HG02981 (cell line): ENCODE data around the gene GAL3ST2.
"Not testable (repeated sequence)": the region's sequence is repeated elsewhere in the genome, so short reads cannot be mapped to it uniquely, and the experiment has no call there.

Experiments
- ATAC-seq: cut with Tn5 transposase; IDR thresholded peaks from one replicate; pipeline ENCODE4 v1.9.1; 2021; ENCODE audit warnings: mild to moderate bottlenecking, moderate library complexity; ENCODE audit not compliant: unreplicated experiment

GAL3ST2 gene

DNA sequence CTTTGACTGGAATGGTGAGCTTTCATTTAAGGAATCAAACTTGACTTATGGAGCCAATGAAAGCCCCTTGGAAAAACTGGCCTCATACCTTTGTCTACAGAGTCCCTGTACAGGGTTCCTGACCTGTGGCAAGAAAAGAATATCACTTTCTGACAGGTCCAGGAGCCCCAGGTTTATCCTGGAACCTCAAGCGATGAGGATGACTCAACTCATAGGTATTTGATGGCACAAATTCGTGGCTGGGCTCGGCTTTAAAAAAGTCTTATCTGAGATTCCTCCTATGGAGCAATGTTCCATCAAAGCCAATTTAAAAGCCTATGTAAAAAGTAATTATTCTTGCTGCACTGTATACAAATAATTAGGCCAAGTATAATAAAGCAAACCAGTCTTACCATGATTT lies 14.8 kb downstream of the GAL3ST2 start:
- not testable (repeated sequence) for ATAC-seq

DNA sequence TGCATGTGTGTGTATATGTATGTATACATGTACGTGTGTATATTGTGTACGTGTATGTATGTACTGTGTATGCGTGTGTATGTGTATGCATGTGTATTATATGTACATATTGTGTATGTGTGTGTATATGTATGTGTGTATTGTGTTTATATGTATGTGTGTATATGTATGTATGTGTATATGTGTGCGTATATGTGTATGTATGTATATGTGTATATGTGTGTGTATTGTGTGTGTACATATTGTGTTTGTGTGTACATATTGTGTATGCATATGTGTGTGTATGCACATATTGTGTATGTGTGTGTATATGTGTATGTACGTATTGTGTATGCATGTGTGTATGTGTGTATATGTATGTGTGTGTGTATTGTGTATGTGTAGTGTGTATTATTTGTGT lies 16.8 kb downstream of the GAL3ST2 start:
- ATAC-seq: no peak

DNA sequence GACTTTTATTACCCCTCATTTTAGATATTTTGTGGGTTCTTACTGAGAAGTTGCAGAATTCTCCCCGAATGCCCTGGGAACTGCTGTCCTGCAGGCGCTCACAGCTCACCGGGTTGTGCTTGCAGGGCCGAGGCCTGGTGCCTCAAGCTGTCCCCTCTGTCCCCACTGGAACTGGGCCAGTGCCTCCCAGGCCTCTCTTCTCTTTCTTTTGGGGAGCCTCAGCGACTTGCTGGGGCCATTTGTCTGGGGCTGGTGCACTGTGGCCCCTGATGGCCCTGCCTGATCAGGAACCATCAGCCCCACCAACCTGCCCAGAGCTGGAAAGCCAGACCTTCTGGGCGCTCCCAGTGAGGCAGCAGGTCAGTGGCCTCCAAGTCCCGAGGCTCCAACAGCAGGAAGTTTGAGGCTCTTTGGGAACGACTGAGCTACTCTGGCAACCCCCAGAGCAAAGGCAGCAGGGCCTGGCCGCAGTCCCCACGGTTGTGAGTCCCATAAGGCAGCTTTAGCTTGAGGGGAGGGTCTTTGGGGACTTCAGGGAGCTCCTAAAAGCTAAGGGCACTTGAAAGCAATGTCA lies 17.7 kb downstream of the GAL3ST2 start:
- no peak for ATAC-seq

DNA sequence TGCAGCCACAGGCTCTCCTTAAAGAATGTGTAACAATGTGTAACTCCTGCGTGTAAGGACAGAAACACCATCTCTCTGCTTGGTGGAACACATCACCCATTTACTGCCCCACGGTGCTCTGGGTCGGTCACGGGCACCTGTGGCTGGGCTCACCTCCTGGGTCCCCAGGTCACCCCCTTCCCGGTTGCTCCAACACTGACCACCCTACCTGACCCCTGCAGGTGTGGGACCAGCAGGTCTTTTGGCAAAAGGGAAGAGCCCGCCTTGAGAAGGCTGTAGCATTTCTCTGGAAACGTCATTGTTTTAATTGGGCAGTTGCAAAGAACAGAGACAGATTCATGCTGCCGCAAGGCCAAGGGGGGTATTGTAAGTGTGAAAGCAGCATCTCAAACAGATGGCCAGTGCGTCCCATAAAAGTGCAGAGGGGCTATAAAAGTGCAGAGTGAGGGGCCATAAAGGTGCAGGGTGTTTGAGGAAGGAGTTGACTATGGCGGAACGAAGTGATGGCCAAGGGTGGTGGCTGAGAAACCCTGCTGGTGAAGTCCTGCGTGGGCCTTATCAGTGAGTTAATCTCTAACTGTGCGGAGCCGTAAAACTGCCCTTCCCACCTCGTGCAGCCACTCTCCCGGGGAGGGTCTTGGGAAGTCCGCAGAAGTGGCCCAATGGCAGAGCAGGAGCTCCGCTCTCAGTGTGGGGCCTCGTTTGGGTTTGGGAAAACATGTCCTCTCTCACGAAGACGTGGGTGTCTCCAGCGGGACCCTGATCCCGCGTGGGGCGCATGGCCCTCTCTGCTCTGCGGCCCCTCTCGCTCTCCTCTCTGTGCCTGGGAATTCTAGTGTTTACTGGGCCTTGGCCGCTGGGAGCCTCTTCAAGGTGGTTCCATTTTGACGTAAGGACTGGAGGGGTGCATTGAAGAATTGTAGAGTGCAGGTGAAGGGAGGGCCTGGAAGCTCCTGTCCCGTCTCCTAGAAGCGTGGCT lies 18.7 kb downstream of the GAL3ST2 start:
- ATAC-seq: no peak

DNA sequence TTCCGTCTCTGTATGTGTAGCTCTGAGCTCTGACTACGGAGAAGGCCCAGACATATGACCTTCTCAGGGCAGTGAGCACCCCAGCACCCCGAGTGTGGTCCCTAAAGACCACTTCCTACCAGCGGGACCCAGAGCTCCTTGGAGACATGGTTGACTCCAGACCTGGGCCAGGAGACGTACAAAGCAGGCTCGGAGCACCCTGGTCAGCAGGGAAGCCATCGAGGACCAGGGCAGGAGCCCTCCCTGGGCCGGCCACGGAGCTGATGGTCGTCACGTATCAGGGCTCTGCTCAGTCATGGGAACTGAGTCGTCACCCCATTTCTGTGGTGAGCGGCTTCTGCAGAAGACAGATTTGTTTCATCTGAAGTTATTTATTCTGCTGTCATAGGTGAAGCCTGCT lies 19.6 kb downstream of the GAL3ST2 start:
- ATAC-seq: no peak

DNA sequence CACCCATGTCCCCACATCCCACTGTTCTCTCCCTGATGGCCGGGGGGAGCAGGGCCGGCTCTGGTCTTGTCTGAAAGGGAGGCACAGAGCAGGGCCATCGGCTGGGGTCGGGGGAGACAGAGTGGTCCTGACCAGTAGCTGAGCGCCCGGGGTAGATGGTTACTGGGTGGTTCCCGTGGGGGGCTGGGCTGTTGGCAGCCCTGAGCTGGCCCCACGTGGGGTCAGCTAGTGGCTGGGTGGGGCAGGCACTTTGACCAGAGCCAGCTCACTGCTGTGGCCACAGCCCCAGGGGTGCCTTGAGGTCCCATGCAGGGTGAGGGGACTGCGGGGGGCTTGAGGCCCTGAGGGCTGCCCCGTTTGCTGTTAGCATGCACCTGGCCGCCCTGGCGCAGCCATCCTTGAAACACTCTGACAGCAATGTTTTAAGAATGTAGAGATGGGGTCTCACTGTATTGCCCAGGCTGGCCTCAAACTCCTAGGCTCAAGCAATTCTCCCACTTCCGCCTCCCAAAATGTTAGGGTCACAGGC lies 20.1 kb downstream of the GAL3ST2 start:
- ATAC-seq: no peak

DNA sequence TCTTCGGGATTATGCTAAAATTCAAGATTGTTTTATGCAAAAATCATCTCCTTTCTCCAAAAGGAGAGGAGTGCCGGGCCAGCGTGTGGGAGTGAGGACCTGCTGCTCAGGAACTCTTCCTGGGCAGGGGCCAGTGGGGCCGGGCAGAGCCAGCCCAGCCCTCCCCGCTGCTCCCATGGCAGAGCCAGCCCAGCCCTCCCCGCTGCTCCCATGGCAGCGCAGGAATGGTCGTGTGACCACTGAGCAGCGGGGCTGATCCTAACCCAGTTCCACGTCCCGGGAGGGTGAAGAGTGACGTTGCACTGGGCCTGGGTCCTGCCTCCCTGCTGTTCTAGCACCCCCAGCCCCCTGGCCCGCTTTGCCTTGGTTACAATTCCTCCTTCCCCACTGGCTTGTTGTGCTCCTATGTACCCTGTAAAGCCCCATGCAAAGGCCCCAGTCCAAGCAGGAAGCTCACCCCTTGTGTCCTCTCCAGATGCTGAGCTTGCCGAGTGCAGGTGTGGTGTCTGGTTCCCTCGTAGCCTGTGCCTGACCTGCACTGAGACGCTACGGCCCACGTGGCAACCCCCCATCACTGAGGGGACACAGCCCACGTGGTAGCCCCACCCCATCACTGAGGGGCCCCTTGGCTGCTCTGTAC lies 20.9 kb downstream of the GAL3ST2 start:
- ATAC-seq: no peak

DNA sequence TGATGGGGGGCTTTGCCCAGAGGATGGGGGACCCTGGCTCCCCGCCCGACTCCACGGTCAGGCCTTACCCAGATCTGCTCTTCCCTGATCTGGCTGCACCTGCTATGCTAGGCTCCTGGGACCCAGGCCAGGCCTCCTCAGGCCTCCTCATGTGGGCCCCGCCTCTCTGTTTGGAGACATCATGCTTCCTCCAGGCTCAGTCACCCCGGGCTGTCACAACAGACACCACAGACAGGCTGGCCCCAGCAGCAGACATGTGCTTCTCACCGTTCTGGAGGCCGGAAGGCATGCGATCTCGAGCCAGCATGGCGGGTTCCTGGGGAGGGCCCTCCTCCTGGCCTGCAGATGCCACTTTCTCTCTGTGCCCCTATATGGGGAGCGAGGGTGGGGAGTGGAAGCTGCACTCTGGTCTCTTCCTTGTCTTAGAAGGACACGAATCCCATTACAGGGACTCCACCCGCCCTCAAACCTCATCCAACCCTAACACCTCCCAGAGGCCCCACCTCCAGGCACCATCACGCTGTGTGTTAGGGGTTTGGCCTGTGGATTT lies 21.5 kb downstream of the GAL3ST2 start:
- ATAC-seq: no peak

DNA sequence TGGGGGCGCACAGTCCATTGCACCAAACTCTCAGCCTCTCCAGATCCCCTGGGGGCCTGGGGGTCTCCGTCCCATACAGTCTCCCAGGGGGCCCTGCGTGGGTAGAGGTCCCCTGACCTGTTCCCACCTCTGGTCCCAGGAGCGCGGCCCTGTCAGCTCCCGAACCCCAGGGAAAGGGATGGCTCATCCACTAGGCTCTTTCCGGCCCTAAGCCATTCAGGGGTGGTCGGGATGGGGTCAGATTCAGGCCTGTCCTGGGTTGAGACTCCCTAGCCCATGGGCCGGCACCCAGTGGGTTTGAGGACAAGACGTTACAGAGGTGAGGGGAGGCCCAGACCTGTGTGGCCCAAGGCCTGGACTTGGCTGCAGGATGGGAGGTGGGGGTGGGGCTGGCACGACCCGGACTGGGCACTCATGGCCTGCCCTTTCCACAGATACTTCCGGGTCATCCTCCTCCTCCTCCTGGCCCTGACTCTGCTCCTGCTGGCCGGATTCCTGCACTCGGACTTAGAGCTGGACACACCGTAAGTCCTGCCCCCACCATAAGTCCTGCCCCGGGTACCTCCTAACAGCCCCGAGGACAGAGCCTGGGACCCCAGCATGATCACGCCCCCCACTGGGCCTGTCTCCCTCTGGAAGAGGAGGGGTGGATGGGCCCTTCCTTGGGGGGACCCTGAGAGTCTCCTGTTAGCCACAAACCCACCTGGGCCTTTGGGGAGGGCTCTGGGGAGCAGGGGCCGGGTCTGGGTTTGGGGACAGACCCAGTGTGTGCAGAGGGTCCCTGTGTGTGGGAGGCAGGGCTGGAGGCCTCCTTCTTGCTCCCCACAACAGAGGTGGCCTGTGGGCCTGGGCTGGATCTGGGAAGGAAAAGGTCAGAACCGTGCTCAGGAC lies 22.3 kb downstream of the GAL3ST2 start:
- no peak for ATAC-seq

DNA sequence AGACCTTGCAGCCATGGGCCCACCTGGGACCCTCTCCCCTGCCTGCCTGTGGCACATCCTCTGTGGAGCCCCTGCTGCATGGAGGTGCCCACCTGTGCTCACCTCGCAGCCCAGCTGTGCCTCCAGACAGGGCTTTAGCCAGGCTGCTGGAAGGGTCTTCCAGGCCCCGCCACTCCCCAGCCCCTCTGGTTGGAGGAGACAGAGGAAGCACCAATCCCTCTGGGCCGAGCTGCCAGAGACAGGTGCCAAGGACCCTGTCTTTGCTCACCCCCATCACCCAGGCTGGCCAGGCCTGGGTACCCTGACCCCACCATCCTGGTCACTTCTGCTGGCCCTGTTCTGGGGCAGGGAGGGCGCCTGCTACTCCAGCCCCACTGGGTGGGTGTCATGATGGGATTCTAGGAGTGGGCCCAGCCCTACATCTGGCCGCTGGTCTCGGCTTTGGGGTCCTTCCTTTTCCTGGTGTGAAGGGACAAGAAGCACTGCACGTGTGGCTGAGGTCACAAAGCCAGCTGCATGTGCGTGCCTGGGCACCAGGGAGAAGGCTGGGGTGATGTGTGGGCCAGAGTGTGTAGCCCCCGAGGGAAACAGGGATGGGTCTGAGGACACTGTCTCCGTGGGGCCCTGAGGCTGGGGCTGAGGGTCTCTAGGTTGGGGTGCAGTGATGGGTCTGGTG lies 23.0 kb downstream of the GAL3ST2 start:
- no peak for ATAC-seq

DNA sequence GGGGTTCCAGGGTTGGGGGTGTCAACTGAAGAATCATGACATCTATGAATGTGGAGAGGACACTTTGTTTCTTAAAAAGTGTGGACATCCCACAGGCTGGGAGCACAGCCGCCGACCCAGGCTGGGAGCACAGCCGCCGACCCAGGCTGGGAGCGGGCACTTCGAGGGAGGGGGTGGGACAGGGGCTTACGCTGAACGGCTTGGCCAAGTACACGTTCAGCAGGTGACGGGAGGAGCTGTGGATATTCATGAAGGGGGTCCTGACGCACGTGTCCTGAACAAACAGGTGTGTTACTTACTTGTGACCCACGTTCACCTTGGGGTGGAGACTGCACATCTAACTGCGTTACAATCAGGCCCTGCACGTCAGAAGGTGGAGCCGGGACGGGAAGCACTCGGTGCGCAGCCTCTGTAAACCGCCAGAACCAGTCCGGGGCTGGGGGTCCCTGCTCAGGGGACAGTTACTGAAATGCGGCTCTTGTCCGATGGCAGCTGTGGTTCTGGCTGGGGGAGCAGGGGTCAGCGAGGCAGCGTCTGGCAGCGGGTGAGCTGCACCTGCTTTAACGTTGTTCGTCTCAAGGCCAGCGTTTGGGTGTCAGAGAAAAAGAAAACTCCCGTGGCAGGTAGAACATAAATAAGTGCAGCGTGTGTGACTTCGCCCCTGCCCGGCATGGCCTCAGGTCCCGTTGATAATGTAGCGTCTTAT lies 23.7 kb downstream of the GAL3ST2 start:
- not testable (repeated sequence) for ATAC-seq

DNA sequence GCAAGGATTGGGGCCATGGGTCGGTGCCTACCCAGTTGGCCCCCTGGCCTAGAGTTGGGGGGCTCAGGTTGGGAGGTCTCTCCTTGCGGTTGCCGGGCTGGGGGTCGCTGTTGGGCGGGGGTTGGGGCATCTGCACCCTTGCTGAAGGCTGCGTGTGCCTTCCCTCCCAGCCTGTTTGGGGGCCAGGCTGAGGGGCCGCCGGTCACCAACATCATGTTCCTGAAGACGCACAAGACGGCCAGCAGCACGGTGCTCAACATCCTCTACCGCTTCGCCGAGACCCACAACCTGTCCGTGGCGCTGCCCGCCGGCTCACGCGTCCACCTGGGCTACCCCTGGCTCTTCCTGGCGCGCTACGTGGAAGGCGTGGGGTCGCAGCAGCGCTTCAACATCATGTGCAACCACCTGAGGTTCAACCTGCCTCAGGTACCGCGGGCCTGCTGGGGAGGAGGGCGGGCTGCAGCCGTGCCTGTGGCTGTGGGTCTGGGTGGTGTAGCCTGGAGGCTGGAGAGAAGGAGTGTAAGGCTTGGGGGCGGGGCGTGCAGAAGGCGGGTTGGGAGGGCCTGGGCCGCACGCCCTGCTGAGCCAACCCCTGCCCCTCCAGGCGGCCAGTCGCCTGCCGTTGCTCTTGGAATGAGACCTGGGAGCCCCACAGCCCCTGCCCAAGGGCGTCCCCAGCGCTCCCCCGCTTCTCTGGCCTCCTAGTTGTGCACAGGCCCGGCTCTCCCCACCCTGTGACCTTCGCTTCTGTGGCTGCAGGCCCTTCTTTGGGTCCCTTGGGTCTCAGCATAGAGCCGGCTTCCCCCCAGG lies 25.2 kb downstream of the GAL3ST2 start:
- no peak for ATAC-seq

DNA sequence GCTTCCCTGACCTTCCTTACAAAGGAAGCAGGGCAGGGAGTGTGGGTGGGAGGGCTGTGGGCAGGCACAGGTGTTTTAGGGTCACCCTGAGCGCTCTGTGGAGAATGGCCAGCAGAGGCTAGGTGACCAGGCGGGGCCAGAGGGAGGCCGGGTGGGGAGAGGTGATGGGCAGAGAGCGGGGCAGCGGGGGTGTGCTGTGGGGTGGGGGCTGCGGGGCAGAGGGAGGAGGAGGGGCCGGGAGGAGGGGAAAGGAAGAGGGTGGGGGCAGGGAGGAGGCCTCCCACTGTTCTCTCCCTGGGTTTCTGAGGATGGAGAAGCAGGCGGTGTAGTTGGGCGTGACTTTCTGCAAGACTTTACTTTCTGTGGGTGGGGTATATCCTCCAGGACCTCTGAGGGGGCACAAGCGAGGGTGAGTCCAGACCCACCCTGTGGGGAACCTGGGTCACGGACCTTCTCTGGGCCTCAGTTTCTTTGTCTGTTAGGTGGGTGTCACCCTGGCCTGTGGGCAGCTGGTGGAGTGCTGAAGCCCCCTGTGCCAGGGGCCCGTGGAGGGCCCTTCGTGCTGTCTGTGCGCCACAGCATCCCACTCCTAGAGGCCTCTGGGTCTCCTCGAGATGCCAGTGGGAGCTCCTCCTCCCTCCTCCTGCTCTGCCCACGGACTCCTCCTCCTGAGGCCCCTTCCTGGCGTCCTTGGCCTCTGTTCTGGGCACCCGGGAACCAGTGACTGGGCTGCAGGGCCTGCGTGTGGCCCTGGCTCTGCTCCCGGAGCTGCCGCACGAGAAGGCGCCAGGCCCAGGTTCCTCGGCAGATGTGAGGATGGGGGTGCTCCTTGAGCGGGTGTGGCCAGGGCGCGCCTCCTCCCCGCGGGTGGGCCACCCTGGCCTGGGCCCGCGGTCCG lies 26.0 kb downstream of the GAL3ST2 start:
- no peak for ATAC-seq

DNA sequence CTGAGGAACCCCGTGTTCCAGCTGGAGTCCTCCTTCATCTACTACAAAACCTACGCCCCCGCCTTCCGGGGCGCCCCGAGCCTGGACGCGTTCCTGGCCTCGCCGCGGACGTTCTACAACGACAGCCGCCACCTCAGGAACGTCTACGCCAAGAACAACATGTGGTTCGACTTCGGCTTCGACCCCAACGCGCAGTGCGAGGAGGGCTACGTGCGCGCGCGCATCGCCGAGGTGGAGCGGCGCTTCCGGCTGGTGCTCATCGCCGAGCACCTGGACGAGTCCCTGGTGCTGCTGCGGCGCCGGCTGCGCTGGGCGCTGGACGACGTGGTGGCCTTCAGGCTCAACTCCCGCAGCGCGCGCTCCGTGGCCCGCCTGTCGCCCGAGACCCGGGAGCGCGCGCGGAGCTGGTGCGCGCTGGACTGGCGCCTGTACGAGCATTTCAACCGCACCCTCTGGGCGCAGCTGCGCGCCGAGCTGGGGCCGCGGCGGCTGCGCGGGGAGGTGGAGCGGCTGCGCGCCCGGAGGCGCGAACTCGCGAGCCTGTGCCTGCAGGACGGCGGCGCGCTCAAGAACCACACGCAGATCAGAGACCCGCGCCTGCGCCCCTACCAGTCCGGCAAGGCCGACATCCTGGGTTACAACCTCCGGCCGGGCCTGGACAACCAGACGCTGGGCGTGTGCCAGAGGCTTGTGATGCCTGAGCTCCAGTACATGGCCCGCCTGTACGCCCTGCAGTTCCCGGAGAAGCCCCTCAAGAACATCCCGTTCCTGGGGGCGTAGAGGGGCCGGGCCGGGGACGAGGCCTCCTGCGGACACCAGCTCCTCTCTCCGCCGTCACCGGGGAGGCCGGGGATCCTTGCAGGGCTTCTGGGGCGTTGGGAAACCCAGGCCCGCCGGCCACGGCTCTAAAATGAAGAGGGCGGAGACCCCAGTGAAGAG lies 27.0 kb downstream of the GAL3ST2 start:
- ATAC-seq: peak; percentile 55

DNA sequence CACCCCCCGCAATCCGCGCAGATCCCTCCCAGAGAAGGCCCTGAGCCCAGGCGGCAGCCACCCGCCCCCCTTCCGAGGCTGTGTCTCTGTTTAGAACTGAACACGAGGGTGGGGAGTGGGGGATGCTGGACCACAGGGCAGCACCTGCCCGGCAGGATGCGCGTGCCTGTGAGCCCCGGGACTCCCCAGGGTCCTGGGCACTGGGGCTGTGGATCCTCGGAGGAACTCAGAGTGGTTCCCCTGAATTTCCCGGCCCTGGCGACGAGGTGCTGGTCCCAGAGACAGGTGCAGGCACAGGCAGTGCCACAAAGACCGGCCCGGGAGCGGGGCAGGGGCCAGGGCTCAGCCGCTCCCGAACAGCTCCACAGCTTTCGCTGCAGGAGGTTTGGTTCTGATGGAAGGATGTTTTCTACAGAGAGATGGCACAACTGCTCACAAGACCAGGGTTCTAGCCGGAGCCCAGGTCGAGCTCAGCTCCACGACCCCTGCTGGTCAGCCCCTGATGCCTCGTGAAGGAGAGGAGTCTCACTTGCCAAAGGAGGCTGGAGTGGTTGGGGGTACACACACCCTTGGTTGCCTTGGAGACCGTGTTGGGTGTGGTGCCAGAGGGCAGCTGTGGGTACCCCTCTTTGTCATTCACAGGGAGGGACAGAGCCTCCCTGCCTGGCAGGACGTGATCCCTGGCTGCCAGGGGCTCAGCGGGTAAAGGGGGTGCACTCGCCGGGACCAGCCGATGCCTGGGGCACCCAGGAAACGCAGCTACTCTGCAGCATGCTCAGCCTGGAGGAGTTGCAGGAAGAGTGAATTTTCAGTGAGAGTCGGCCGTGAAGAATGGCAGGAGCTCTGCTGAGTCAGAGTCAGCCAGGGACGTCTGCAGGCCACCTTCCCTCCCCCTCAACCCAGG lies 28.0 kb downstream of the GAL3ST2 start:
- ATAC-seq: no peak
